CD4-positive, alpha-beta memory T cell (primary cell): ENCODE data around the gene RIC1. TPM values are rescaled to one million over a fixed set of nuclear protein-coding genes. Genes with fewer than 3 reads are reported as not detected.

ENCODE experiments used
- CTCF ChIA-PET: fragments of 350-600 bp; sonication (Branson Sonifier 250); formaldehyde crosslinking; loops from one replicate; lab custom pipeline; 2021; ENCODE audit warnings: inconsistent platforms; ENCODE audit not compliant: partially characterized antibody; lab: Charles Lee
- POLR2A ChIA-PET: fragments of 350-600 bp; sonication (Branson Sonifier 250); formaldehyde crosslinking; loops from one replicate; lab custom pipeline; 2021; ENCODE audit not compliant: partially characterized antibody; lab: Charles Lee
- DNase-seq, 5 donors: peaks; one replicate each; pipeline versions ENCODE4 v3.0.0 to v3.0.0-alpha.2; 2020 to 2022; ENCODE audit warnings: mixed read lengths in 1 of 5
- H3K27ac ChIP-seq: one replicate; pipeline ENCODE4 v1.7.0; 2013; ENCODE audit warnings: low read depth, low read length
- H3K27me3 ChIP-seq: 2 replicates; pipeline ENCODE4 v1.7.0; 2013; ENCODE audit warnings: mild to moderate bottlenecking, low read length, moderate library complexity; ENCODE audit not compliant: insufficient read depth
- H3K36me3 ChIP-seq: 2 replicates; pipeline ENCODE4 v1.7.0; 2013; ENCODE audit warnings: mild to moderate bottlenecking, low read length, moderate library complexity; ENCODE audit not compliant: insufficient read depth
- H3K4me1 ChIP-seq: 2 replicates; pipeline ENCODE4 v1.7.0; 2013; ENCODE audit warnings: mild to moderate bottlenecking, low read length, moderate library complexity; ENCODE audit not compliant: insufficient read depth
- H3K4me3 ChIP-seq, 2 donors: one replicate each; pipeline ENCODE4 v1.7.0; 2013; ENCODE audit warnings: low read length in 2 of 2, mild to moderate bottlenecking in 1 of 2
- H3K9me3 ChIP-seq, 2 donors: one replicate each; pipeline ENCODE4 v1.7.0; 2013; ENCODE audit warnings: low read length in 2 of 2, control low read depth in 1 of 2; ENCODE audit not compliant: control insufficient read depth in 1 of 2
- H3K27ac Mint-ChIP-seq, 7 donors: one replicate each; pipeline ENCODE4 v1.8.0; 2020 to 2021; ENCODE audit warnings: mixed read lengths in 7 of 7, mild to moderate bottlenecking in 6 of 7, inconsistent platforms in 3 of 7, moderate library complexity in 3 of 7
- H3K27me3 Mint-ChIP-seq, 2 donors: one replicate each; pipeline ENCODE4 v1.8.0; 2020 to 2021; ENCODE audit warnings: mixed read lengths in 2 of 2
- H3K36me3 Mint-ChIP-seq, 2 donors: one replicate each; pipeline ENCODE4 v1.8.0; 2020 to 2021; ENCODE audit warnings: mixed read lengths in 2 of 2, inconsistent platforms in 1 of 2, mild to moderate bottlenecking in 1 of 2
- H3K4me1 Mint-ChIP-seq, 4 donors: one replicate each; pipeline ENCODE4 v1.8.0; 2020 to 2021; ENCODE audit warnings: mixed read lengths in 4 of 4, mild to moderate bottlenecking in 1 of 4
- H3K4me3 Mint-ChIP-seq, 8 donors: one replicate each; pipeline ENCODE4 v1.8.0; 2020 to 2021; ENCODE audit warnings: mixed read lengths in 8 of 8, mild to moderate bottlenecking in 7 of 8, moderate library complexity in 6 of 8, inconsistent platforms in 3 of 8
- H3K9me3 Mint-ChIP-seq, 8 donors: one replicate each; pipeline ENCODE4 v1.8.0; 2020 to 2021; ENCODE audit warnings: mixed read lengths in 8 of 8, mild to moderate bottlenecking in 5 of 8, inconsistent platforms in 3 of 8, moderate library complexity in 1 of 8
- intact Hi-C: fragments of 100-400 bp; cut with micrococcal nuclease; formaldehyde crosslinking; loops from one replicate; pipeline ENCODE4 v1.15.1; 2023
- polyA plus RNA-seq, 2 donors: library from polyadenylated mRNA; unstranded; fragments of 300-500 nt; fragmentation: Illumina TruSeq; gene quantifications; one replicate each; pipeline ENCODE4 v1.2.3, GENCODE V29; 2021
- total RNA-seq, 2 experiments: library from RNA; stranded (reverse); gene quantifications; one replicate each; pipeline ENCODE4 v1.2.3, GENCODE V29; 2021

RIC1 gene
- total and polyA plus RNA-seq, 4 experiments from 2014 or later, result 2.4 to 27.1 (median 17.0) TPM

DNA sequence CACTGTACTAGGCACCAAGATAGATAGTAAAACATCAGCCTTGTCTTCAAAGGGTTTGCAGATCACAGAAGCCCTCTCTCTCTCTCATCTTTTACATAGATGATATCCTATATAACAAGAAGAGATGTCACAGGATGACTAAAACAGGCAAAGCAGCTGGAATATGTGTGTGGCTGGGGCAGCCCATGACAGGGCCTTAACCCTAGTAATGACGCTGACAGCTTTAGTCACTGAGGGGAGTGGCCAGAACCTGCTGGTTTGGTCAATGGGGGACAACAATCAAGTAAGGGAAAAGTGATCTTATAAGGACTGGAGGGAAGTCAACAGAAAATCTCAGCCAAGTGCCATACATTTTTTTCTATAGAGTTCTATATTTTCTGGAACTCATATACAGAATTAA lies 41.9 kb upstream of the RIC1 start:
- Mint-ChIP-seq H3K4me3 (peak overlapping the region in 5 of 8 donors; percentile 3 to 75 (median 37)), H3K27me3 (no peaks in the 10 kb centered on the region), H3K4me1 (peaks cover 37 to 61% (median 45%) of the 10 kb centered on the region in 4 donors), H3K27ac (peak overlapping the region; percentile 62 to 98 (median 96)), H3K9me3 (peaks cover 0 to 2% (median 0%) of the 10 kb centered on the region in 8 donors), H3K36me3 (no peaks in the 10 kb centered on the region)
- H3K4me1 ChIP-seq, result peaks cover 45% of the 10 kb centered on the region
- ChIA-PET POLR2A (interaction anchor here (0.6 to 8.8 kb wide), 17 partner anchors 12 to 876 kb away, joined by 3 to 178 read pairs (median 5); partner anchors contain the start of genes CD274, PDCD1LG2, PLGRKT and RIC1), CTCF (interaction anchor here (0.7 to 9.3 kb wide), 19 partner anchors 9 to 516 kb away, joined by 3 to 236 read pairs (median 6); partner anchors contain the start of genes CD274, INSL6, PDCD1LG2 and PLGRKT)
- no peaks in the 10 kb centered on the region for H3K27me3 ChIP-seq
- DNase-seq, result no peak
- no peaks in the 10 kb centered on the region for H3K36me3 ChIP-seq
- intact Hi-C loops, result loop anchor here (5.0 to 10.0 kb wide), 3 partner anchors 52 to 825 kb away; no protein-coding TSS in a partner anchor
- H3K27ac ChIP-seq, result peak overlapping the region; percentile 37
- H3K9me3 ChIP-seq, result no peaks in the 10 kb centered on the region
- no peak overlapping the region for H3K4me3 ChIP-seq

DNA sequence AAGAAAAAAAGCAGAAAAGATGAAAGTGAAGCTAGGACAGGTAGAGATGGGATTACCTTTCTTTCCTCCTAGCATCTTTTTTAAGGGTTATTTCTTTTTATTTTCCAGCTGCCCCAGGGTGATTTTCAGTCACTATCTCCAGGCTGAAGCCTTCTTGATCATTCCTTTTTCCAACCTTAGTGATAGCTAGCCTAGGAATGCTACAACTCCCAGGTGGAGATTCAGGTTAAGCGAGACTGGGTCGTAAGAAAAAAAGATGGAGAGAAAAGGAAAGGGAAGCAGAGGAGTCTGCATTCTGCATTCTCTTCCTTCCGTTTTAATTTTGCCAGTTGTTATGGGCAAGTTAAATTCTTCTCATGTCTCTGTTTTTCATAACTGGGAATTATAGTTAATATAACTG lies 36.7 kb upstream of the RIC1 start:
- ChIA-PET POLR2A (interaction anchor here (1.5 kb wide), 1 partner anchor 142 kb away, joined by 7 read pairs; the partner anchor contains the start of gene CD274), CTCF (interaction anchor here (0.8 to 1.6 kb wide), 5 partner anchors 8 to 409 kb away, joined by 3 to 11 read pairs (median 3); partner anchors contain the start of gene CD274)
- H3K9me3 ChIP-seq, result no peaks in the 10 kb centered on the region
- H3K4me3 Mint-ChIP-seq, result no peak overlapping the region
- peaks cover 12 to 20% (median 16%) of the 10 kb centered on the region in 4 donors for H3K4me1 Mint-ChIP-seq
- no peaks in the 10 kb centered on the region for H3K36me3 ChIP-seq
- intact Hi-C loops, result loop anchor here (5.0 kb wide), 1 partner anchor 35 kb away; the partner anchor contains the start of gene RIC1
- H3K27ac ChIP-seq, result no peak overlapping the region
- H3K27ac Mint-ChIP-seq, result no peak overlapping the region
- H3K27me3 Mint-ChIP-seq, result no peaks in the 10 kb centered on the region
- no peaks in the 10 kb centered on the region for H3K27me3 ChIP-seq
- H3K4me3 ChIP-seq, result no peak overlapping the region
- H3K9me3 Mint-ChIP-seq, result no peaks in the 10 kb centered on the region
- no peak for DNase-seq
- peaks cover 16% of the 10 kb centered on the region for H3K4me1 ChIP-seq
- H3K36me3 Mint-ChIP-seq, result no peaks in the 10 kb centered on the region

DNA sequence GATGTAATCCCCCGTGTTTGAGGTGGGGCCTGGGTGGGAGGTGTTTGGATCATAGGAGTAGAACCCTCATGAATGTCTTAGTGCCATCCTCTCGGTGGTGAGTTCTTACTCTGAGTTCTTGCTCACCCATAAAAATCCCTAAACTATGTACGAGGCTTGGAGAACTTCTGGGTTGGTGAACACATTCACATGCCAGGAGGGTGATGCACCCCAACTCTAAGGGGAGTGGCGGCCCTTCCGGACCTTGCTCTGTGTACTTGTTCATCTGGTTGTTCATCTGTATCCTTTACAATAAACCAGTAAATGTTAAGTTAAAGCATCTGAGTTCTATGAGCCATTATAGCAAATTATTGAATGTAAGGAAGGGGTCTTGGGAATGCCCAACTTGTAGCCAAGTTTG lies 36.0 kb upstream of the RIC1 start:
- no peaks in the 10 kb centered on the region for H3K9me3 Mint-ChIP-seq
- CTCF ChIA-PET, result interaction anchor here (1.2 to 1.6 kb wide), 4 partner anchors 142 to 407 kb away, joined by 3 to 11 read pairs (median 4); partner anchors contain the start of gene CD274

DNA sequence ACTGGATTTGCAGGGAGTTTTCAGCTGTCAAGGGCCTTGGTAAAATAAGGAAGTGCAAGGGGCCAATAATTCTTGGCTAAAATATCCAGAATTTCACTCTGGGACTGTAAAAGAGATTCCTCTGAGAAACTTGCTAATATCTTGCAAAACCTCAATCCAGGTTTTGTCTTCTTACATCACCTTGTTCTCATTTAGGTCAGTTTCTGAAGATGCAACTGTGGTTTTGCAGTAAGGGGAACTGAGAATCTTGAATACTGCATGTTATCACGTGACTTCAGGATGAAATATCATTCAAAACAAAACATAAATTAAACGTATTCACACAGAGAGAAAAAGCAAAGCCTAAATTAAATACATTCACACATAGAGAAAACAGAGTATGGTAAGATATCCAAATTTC lies 35.0 kb upstream of the RIC1 start:
- Mint-ChIP-seq H3K36me3 (no peaks in the 10 kb centered on the region), H3K27ac (peak overlapping the region in 2 of 7 donors; percentile 3 to 15), H3K4me1 (peaks cover 7 to 13% (median 8%) of the 10 kb centered on the region in 4 donors), H3K9me3 (no peaks in the 10 kb centered on the region), H3K27me3 (no peaks in the 10 kb centered on the region), H3K4me3 (no peak overlapping the region)
- Histone ChIP-seq H3K27ac (no peak overlapping the region), H3K4me1 (peaks cover 5% of the 10 kb centered on the region), H3K9me3 (no peaks in the 10 kb centered on the region), H3K27me3 (no peaks in the 10 kb centered on the region), H3K4me3 (no peak overlapping the region), H3K36me3 (no peaks in the 10 kb centered on the region)
- POLR2A ChIA-PET, result interaction anchor here (1.0 kb wide), 1 partner anchor 144 kb away, joined by 3 read pairs; the partner anchor contains the start of gene CD274
- intact Hi-C loops, result loop anchor here (5.0 kb wide), 1 partner anchor 33 kb away; the partner anchor contains the start of gene RIC1
- CTCF ChIA-PET, result interaction anchor here (1.2 to 1.4 kb wide), 2 partner anchors 143 to 408 kb away, joined by 3 read pairs; partner anchors contain the start of gene CD274
- DNase-seq, result no peak

More for the DNA sequence above, 36.0 kb upstream of the RIC1 start:
- Mint-ChIP-seq H3K4me1 (peaks cover 7 to 14% (median 12%) of the 10 kb centered on the region in 4 donors), H3K4me3 (no peak overlapping the region), H3K36me3 (no peaks in the 10 kb centered on the region), H3K27ac (peak overlapping the region in 2 of 7 donors; percentile 3 to 70), H3K27me3 (no peaks in the 10 kb centered on the region)
- H3K36me3 ChIP-seq, result no peaks in the 10 kb centered on the region
- POLR2A ChIA-PET, result interaction anchor here (1.0 kb wide), 1 partner anchor 143 kb away, joined by 3 read pairs; the partner anchor contains the start of gene CD274
- H3K9me3 ChIP-seq, result no peaks in the 10 kb centered on the region
- H3K27ac ChIP-seq, result no peak overlapping the region
- no peak overlapping the region for H3K4me3 ChIP-seq
- intact Hi-C loops, result loop anchor here (5.0 kb wide), 1 partner anchor 34 kb away; the partner anchor contains the start of gene RIC1
- H3K27me3 ChIP-seq, result no peaks in the 10 kb centered on the region
- no peak for DNase-seq
- H3K4me1 ChIP-seq, result peaks cover 9% of the 10 kb centered on the region

DNA sequence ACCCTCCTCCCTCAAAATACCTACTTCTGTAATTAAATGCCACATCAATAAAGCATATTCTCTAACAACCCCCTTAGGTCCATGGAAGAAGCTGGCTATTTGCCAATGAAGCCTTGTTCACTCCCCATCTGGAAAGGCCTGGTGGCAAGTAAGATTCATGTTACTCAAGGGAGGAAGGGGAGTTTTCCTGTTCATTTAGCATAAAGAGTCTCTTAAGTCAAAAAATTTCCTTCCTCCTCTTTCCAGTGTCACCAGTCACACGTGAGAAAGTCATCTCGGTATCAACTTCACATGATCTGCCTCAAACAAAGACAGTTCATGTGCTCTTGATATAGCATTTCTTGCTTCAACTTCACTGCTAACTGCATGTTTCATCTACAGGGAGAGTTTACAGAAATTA lies 32.7 kb upstream of the RIC1 start:
- Histone ChIP-seq H3K4me3 (no peak overlapping the region), H3K27ac (no peak overlapping the region), H3K36me3 (no peaks in the 10 kb centered on the region), H3K27me3 (no peaks in the 10 kb centered on the region), H3K4me1 (peaks cover 4% of the 10 kb centered on the region), H3K9me3 (no peaks in the 10 kb centered on the region)
- H3K27ac Mint-ChIP-seq, result peak overlapping the region in 3 of 7 donors; percentile 9 to 39 (median 38)
- no peak overlapping the region for H3K4me3 Mint-ChIP-seq
- no peaks in the 10 kb centered on the region for H3K27me3 Mint-ChIP-seq
- H3K4me1 Mint-ChIP-seq, result peaks cover 0 to 8% (median 6%) of the 10 kb centered on the region in 4 donors
- H3K36me3 Mint-ChIP-seq, result no peaks in the 10 kb centered on the region
- ChIA-PET POLR2A (interaction anchor here (1.2 kb wide), 1 partner anchor 142 kb away, joined by 3 read pairs; no protein-coding TSS in a partner anchor), CTCF (interaction anchor here (0.6 to 6.8 kb wide), 5 partner anchors 9 to 837 kb away, joined by 3 to 106 read pairs (median 6); partner anchors contain the start of genes CD274 and INSL6)
- DNase-seq, result no peak
- H3K9me3 Mint-ChIP-seq, result no peaks in the 10 kb centered on the region
- intact Hi-C loops, result no loop called here

DNA sequence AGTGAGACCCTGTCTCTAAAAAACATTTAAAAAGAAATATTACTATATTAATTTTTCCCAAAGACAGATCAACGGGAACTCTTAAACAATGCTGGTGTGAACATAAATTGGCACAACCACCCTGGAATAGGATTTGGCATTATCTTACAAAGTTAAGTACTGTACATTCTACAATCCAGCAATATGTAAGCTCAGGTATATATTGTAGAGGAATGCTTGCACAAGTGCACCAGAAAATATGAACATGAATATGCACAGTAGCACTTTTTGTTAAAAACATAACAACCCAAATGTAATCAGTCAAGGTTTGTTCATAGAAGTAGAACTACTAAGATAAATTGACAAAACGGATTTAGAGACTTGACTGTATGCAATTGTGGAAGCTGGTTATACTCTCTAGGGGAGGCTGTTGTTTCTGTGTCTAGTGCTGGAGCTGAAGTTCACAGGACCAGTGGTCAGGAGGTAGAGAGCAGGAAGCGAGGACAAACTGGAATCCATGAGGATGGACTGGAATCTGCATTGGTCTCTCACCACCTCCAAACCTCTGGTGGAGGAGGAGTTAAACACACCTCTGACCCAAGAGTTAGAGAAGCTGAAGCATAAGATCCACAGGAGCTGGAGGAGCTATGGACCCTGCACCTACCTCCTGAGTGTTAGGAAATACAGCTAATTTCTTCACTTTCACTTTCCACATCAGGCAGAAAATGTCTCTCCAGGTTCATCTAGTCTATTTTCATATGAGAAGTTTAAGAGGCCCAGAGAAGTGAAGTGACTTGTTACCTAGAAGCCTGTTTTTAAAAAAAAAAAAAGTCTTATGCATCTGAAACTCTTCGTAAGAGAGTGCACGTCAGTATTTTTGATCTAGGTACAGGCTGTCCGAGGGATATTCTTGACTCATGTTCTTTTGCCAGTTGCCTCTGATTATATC lies 20.3 kb upstream of the RIC1 start:
- no peak overlapping the region for H3K27ac ChIP-seq
- POLR2A ChIA-PET, result interaction anchor here (0.6 to 2.1 kb wide), 4 partner anchors 8 to 169 kb away, joined by 3 to 13 read pairs (median 4); partner anchors contain the start of gene RIC1
- H3K9me3 ChIP-seq, result no peaks in the 10 kb centered on the region
- peaks cover 5% of the 10 kb centered on the region for H3K4me1 ChIP-seq
- CTCF ChIA-PET, result interaction anchor here (0.7 to 1.7 kb wide), 5 partner anchors 9 to 770 kb away, joined by 3 to 6 read pairs (median 4); partner anchors contain the start of gene CD274
- Mint-ChIP-seq H3K9me3 (no peaks in the 10 kb centered on the region), H3K27me3 (no peaks in the 10 kb centered on the region), H3K4me1 (peaks cover 10 to 19% (median 16%) of the 10 kb centered on the region in 4 donors), H3K27ac (peak overlapping the region in 5 of 7 donors; percentile 49 to 86 (median 77)), H3K36me3 (peaks cover 0 to 3% of the 10 kb centered on the region in 2 donors), H3K4me3 (peak overlapping the region; percentile 58 to 78 (median 70))
- intact Hi-C loops, result no loop called here
- no peaks in the 10 kb centered on the region for H3K36me3 ChIP-seq
- no peaks in the 10 kb centered on the region for H3K27me3 ChIP-seq
- H3K4me3 ChIP-seq, result no peak overlapping the region
- no peak for DNase-seq
